Natural killer cell (primary cell): Measurements from ENCODE around the gene TTC28. TPM values are rescaled to one million over a fixed set of nuclear protein-coding genes. Genes with fewer than 3 reads are reported as not detected.

ENCODE experiments used
- ATAC-seq, 3 donors: fragments of 150-1000 bp in 2 of 3; fragments of 200-7000 bp in 1 of 3; cut with Tn5 transposase; 1 replicate in 1 of 3; 2 replicates in 2 of 3; pipeline ENCODE4 v1.10.0; 2021; ENCODE audit warnings: mild to moderate bottlenecking in 2 of 3, moderate library complexity in 2 of 3
- DNase-seq, 2 donors: peaks; one replicate each; pipeline versions ENCODE4 v3.0.0 to v3.0.0-alpha.2; 2013 to 2021; ENCODE audit warnings: mixed read lengths in 1 of 2
- H3K27ac ChIP-seq: one replicate; pipeline ENCODE4 v1.5.1; 2013; ENCODE audit warnings: mild to moderate bottlenecking, low read length
- H3K27me3 ChIP-seq: one replicate; pipeline ENCODE4 v1.6.1; 2013; ENCODE audit warnings: low read length; ENCODE audit not compliant: control insufficient read depth, insufficient read depth
- H3K36me3 ChIP-seq: one replicate; pipeline ENCODE4 v1.6.1; 2013; ENCODE audit warnings: low read length; ENCODE audit not compliant: control insufficient read depth, insufficient read depth
- H3K4me1 ChIP-seq: one replicate; pipeline ENCODE4 v1.6.1; 2013; ENCODE audit warnings: low read length; ENCODE audit not compliant: control insufficient read depth, insufficient read depth
- H3K4me3 ChIP-seq: one replicate; pipeline ENCODE4 v1.5.1; 2013; ENCODE audit warnings: low read length
- H3K9me3 ChIP-seq: one replicate; pipeline ENCODE4 v1.6.1; 2013; ENCODE audit warnings: low read length; ENCODE audit not compliant: control insufficient read depth, insufficient read depth
- H3K27ac Mint-ChIP-seq, 2 donors: one replicate each; pipeline ENCODE4 v1.8.0; 2022; ENCODE audit warnings: mild to moderate bottlenecking in 2 of 2, mixed read lengths in 2 of 2, moderate library complexity in 1 of 2
- H3K27me3 Mint-ChIP-seq, 2 donors: one replicate each; pipeline ENCODE4 v1.8.0; 2022; ENCODE audit warnings: low read depth in 2 of 2, mixed read lengths in 2 of 2
- H3K36me3 Mint-ChIP-seq: one replicate; pipeline ENCODE4 v1.8.0; 2022; ENCODE audit warnings: mixed read lengths
- H3K4me1 Mint-ChIP-seq, 2 donors: one replicate each; pipeline ENCODE4 v1.8.0; 2022; ENCODE audit warnings: mixed read lengths in 2 of 2
- H3K4me3 Mint-ChIP-seq: one replicate; pipeline ENCODE4 v1.8.0; 2022; ENCODE audit warnings: mild to moderate bottlenecking, moderate library complexity, mixed read lengths
- H3K9me3 Mint-ChIP-seq, 2 donors: one replicate each; pipeline ENCODE4 v1.8.0; 2022; ENCODE audit warnings: mixed read lengths in 2 of 2
- WGBS: methylation state at CpG from one replicate; pipeline ENCODE4 v1.1.7; 2013; ENCODE audit warnings: missing lambda C conversion rate; ENCODE audit not compliant: insufficient coverage; 5-methylcytosine and 5-hydroxymethylcytosine counted together
- intact Hi-C: fragments of 100-400 bp; cut with micrococcal nuclease; formaldehyde crosslinking; loops from one replicate; pipeline ENCODE4 v1.14.2; 2022
- total RNA-seq, 4 donors: library from RNA; stranded (reverse); fragments of 120-200 nt in 1 of 4; gene quantifications; one replicate each; pipeline versions ENCODE4 v1.2.3 to v1.2.4, GENCODE V29; 2013 to 2022
- TF ChIP-seq, protein P1 (sequence below): fragments of 200-600 bp; IDR thresholded peaks from one replicate; pipeline ENCODE4 v1.8.0; 2022; ENCODE audit warnings: antibody characterized with exemption

The TTC28 gene
- total RNA-seq, 3 donors from 2014 or later (not counting 1 experiment from before 2014, with no cell fraction given) = 4.1 to 10.0 (median 8.6) TPM

DNA sequence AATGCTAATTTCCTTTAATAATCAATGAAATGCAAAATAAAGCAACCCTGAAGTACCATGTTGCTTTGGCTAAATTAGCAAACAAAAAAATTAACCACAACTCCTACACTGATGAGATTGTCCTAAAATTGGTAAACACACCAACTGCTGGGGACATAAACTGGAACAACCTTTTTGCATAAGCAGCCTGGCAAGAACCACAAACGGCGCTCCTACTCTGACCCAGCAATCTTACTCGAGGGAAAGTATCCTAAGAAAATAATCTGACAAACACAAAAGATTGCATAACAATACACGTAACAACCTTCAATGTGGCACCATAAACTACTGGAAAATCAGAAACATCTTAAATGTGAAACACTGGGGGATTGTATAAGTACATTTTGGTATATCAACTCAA is 570.8 kb downstream of the TTC28 start:
- H3K27ac ChIP-seq = no peak overlapping the region
- H3K27me3 ChIP-seq = no peaks in the 10 kb centered on the region
- H3K9me3 ChIP-seq = no peaks in the 10 kb centered on the region
- peaks cover 0 to 4% of the 10 kb centered on the region in 2 donors for H3K27me3 Mint-ChIP-seq
- intact Hi-C loops = no loop called here
- no peak overlapping the region for H3K4me3 ChIP-seq
- H3K36me3 Mint-ChIP-seq = no peaks in the 10 kb centered on the region
- H3K4me3 Mint-ChIP-seq = no peak overlapping the region
- TF ChIP-seq, protein P1, sequence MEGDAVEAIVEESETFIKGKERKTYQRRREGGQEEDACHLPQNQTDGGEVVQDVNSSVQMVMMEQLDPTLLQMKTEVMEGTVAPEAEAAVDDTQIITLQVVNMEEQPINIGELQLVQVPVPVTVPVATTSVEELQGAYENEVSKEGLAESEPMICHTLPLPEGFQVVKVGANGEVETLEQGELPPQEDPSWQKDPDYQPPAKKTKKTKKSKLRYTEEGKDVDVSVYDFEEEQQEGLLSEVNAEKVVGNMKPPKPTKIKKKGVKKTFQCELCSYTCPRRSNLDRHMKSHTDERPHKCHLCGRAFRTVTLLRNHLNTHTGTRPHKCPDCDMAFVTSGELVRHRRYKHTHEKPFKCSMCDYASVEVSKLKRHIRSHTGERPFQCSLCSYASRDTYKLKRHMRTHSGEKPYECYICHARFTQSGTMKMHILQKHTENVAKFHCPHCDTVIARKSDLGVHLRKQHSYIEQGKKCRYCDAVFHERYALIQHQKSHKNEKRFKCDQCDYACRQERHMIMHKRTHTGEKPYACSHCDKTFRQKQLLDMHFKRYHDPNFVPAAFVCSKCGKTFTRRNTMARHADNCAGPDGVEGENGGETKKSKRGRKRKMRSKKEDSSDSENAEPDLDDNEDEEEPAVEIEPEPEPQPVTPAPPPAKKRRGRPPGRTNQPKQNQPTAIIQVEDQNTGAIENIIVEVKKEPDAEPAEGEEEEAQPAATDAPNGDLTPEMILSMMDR = no peak
- no peaks in the 10 kb centered on the region for H3K4me1 ChIP-seq
- 88% methylated on average over 3 of the region's 4 CpGs for WGBS
- peaks cover 6% of the 10 kb centered on the region in 2 donors for H3K4me1 Mint-ChIP-seq
- ATAC-seq (no peak), DNase-seq (no peak)
- H3K36me3 ChIP-seq = no peaks in the 10 kb centered on the region
- no peak overlapping the region for H3K27ac Mint-ChIP-seq
- H3K9me3 Mint-ChIP-seq = no peaks in the 10 kb centered on the region

DNA sequence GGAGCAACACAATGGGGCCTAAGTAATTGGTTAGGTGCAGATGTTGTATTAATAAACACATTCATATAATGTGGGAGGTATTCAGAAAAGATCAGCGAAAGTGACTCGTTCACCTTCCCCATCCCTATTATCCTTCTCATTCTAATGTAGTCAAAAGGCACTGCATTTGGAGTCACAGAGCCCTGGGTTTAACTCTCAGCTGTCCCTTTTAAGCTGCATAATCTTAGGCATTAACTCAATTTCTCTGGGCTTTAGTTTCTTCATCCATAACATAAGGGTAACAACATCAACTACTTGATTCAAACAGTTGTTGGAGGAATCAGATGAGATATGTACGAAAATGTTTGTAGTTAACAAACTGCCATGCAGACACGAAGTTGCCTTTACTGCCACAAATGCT is 573.0 kb downstream of the TTC28 start:
- no peak overlapping the region for H3K4me3 ChIP-seq
- no peaks in the 10 kb centered on the region for H3K27me3 ChIP-seq
- H3K27ac ChIP-seq = no peak overlapping the region
- Mint-ChIP-seq H3K4me3 (no peak overlapping the region), H3K4me1 (peaks cover 6% of the 10 kb centered on the region in 2 donors), H3K9me3 (no peaks in the 10 kb centered on the region), H3K27me3 (peaks cover 0 to 4% of the 10 kb centered on the region in 2 donors), H3K36me3 (no peaks in the 10 kb centered on the region), H3K27ac (no peak overlapping the region)
- H3K36me3 ChIP-seq = no peaks in the 10 kb centered on the region
- TF ChIP-seq, protein P1 = no peak
- WGBS = 84% methylated on average over 4 of the region's 4 CpGs
- DNase-seq (no peak), ATAC-seq (no peak)
- H3K9me3 ChIP-seq = no peaks in the 10 kb centered on the region
- no peaks in the 10 kb centered on the region for H3K4me1 ChIP-seq
- intact Hi-C loops = no loop called here

DNA sequence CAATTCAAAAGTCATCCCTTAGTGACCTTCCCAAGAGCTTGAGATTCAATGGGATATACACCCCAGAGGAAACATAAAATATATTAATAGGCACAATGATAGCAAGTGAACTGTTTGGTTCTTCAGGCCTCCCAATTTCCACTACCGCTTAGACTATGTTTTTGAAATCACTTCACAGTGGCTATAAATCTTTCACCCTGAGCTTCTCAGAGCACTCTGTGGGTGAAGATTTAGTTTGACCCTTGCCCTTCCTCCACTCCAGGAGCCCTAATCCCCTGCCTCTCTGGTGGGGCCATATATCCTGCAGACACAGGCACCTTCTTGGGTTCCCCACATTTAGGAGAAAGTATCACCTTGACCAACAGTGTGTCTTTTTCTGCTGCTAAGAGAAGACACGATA is 573.7 kb downstream of the TTC28 start:
- H3K9me3 Mint-ChIP-seq = no peaks in the 10 kb centered on the region
- Histone ChIP-seq H3K27me3 (no peaks in the 10 kb centered on the region), H3K9me3 (no peaks in the 10 kb centered on the region), H3K4me3 (no peak overlapping the region), H3K4me1 (no peaks in the 10 kb centered on the region), H3K27ac (no peak overlapping the region), H3K36me3 (no peaks in the 10 kb centered on the region)
- intact Hi-C loops = no loop called here
- 94% methylated on average over 2 of the region's 2 CpGs for WGBS
- TF ChIP-seq, protein P1 = no peak
- ATAC-seq (no peak), DNase-seq (no peak)
- no peaks in the 10 kb centered on the region for H3K36me3 Mint-ChIP-seq
- no peak overlapping the region for H3K4me3 Mint-ChIP-seq
- peaks cover 6% of the 10 kb centered on the region in 2 donors for H3K4me1 Mint-ChIP-seq
- H3K27me3 Mint-ChIP-seq = no peaks in the 10 kb centered on the region
- no peak overlapping the region for H3K27ac Mint-ChIP-seq

DNA sequence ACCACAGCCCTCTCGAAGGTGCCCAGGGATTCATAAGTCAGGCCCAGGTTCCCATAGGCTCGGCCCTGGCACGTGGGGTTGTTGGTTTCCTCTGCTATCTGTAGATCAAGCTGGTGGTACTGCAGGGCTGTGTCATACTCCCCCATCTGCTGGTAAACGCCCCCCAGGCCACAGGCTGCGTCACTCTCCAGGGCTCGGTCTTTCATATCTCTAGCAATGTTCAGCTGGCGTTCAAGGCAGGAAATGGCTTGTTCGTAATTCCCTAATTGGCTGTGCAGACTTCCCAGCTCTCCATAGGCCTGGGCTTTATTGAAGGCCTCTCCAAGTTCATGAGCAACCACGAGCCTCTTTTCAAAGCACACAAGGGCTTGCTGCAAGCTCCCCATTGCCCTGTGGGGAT is 574.2 kb downstream of the TTC28 start:
- 67% methylated on average over 9 of the region's 9 CpGs for WGBS
- TF ChIP-seq, protein P1 = no peak
- Histone ChIP-seq H3K4me1 (no peaks in the 10 kb centered on the region), H3K9me3 (no peaks in the 10 kb centered on the region), H3K27ac (no peak overlapping the region), H3K4me3 (no peak overlapping the region), H3K27me3 (no peaks in the 10 kb centered on the region), H3K36me3 (no peaks in the 10 kb centered on the region)
- DNase-seq (no peak), ATAC-seq (peak; percentile 64 to 81 (median 74))
- Mint-ChIP-seq H3K27ac (no peak overlapping the region), H3K4me3 (no peak overlapping the region), H3K36me3 (no peaks in the 10 kb centered on the region), H3K9me3 (no peaks in the 10 kb centered on the region), H3K27me3 (no peaks in the 10 kb centered on the region), H3K4me1 (peaks cover 6% of the 10 kb centered on the region in 2 donors)
- intact Hi-C loops = no loop called here
